PC-3 (cell line): Measurements from ENCODE around the gene TNFRSF19.

Source experiments
- EZH2 ChIP-seq: fragments of 300-600 bp; sonication (generic); IDR thresholded peaks from one replicate; pipeline ENCODE4 v1.6.1; 2017; ENCODE audit warnings: antibody characterized with exemption, mild to moderate bottlenecking, low read length; ENCODE audit not compliant: unreplicated experiment
- TF ChIP-seq, protein P1 (sequence below): fragments of 300-600 bp; sonication (generic); conservative IDR thresholded peaks from 2 replicates; pipeline ENCODE4 v1.5.1; 2017; ENCODE audit warnings: antibody characterized with exemption, low read depth, mild to moderate bottlenecking, low read length

DNA sequence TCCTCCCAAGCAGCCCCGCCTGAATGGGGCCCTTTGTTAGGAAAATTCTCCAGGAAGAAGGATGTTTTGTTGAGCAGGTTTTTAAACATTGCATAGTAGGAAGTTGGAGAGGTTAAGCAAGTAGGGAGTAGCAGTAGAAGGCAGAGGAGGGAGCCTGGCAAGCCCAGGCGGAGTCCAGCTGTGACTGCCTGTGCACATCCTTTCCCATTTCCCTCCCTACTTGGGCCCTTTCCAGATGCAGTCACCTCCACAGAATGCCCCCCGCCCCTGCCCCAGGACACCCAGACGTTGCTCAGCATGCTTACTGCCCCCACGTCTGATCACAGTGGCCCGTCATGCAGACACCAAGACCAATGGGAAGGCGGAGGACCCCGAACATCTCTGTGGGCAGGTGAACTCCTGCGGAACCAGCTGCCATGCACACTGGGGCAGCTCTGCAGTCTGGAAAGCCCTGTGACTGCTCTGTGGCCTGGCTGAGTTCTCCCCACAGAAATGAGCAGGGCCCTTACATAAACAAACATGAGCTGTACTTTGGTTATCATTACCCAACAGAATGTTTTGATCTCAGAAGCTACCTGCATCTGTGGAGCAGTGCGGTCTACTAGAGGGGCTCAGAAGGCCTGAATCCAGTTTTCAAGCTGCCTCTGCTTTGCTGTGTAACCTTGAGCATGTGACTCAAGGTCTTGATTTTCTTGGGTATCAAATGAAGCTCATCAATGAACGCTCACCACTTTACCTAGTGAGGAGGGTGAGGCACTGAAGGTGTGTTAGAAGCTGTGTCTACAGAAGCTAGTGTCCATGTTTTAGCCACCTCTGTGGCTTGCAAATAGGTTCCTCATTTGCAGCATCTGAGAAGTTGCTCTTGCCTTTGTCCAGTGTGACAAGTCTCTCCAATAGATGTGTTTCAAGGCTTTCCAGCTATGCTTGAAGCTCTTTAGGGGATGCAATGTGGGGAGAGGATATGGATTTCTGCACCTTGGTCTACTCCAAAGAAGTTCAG is 84.2 kb downstream of the TNFRSF19 start:
- no peak for TF ChIP-seq EZH2
- TF ChIP-seq, protein P1, sequence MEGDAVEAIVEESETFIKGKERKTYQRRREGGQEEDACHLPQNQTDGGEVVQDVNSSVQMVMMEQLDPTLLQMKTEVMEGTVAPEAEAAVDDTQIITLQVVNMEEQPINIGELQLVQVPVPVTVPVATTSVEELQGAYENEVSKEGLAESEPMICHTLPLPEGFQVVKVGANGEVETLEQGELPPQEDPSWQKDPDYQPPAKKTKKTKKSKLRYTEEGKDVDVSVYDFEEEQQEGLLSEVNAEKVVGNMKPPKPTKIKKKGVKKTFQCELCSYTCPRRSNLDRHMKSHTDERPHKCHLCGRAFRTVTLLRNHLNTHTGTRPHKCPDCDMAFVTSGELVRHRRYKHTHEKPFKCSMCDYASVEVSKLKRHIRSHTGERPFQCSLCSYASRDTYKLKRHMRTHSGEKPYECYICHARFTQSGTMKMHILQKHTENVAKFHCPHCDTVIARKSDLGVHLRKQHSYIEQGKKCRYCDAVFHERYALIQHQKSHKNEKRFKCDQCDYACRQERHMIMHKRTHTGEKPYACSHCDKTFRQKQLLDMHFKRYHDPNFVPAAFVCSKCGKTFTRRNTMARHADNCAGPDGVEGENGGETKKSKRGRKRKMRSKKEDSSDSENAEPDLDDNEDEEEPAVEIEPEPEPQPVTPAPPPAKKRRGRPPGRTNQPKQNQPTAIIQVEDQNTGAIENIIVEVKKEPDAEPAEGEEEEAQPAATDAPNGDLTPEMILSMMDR, result no peak
